ENCODE results near the gene TNRC6C. TPM values are rescaled to one million over a fixed set of nuclear protein-coding genes. Genes with fewer than 3 reads are reported as not detected.

The TNRC6C gene
- total RNA-seq, 1 experiment from 2014 or later: not detected

- Histone ChIP-seq H3K4me1 (ENCODE audit: low read length) (no peaks in the 10 kb centered on the region), H2AFZ (ENCODE audit: low read length) (no peak overlapping the region), H4K20me1 (ENCODE audit: insufficient read depth, low read depth, low read length) (no peaks in the 10 kb centered on the region), H3K27ac (ENCODE audit: low read length) (no peak overlapping the region), H3K9me3 (ENCODE audit: low read length) (no peaks in the 10 kb centered on the region), H3K4me3 (ENCODE audit: low read length) (no peak overlapping the region), H3K9me2 (replicated peaks; ENCODE audit: insufficient read depth, low read length) (no peaks in the 10 kb centered on the region), H3K9ac (ENCODE audit: low read length) (no peak overlapping the region), H3K79me2 (ENCODE audit: low read length) (no peaks in the 10 kb centered on the region), H3K4me2 (ENCODE audit: low read depth, low read length, poor library complexity, severe bottlenecking) (no peak overlapping the region), H3K27me3 (ENCODE audit: low read length) (no peaks in the 10 kb centered on the region; the same call in 1 of the 2 replicates), H3K36me3 (ENCODE audit: insufficient read depth, low read length) (no peaks in the 10 kb centered on the region)
- no peak for DNase-seq
These were observed 85.9 kb downstream of the TNRC6C start for GRCh38 chr17:78044280-78044835.

- H4K20me1 ChIP-seq (ENCODE audit: insufficient read depth, low read depth, low read length): no peaks in the 10 kb centered on the region
- H3K4me1 ChIP-seq (ENCODE audit: low read length): no peaks in the 10 kb centered on the region
- H3K79me2 ChIP-seq (ENCODE audit: low read length): no peaks in the 10 kb centered on the region
- H2AFZ ChIP-seq (ENCODE audit: low read length): no peak overlapping the region
- H3K9me2 ChIP-seq (replicated peaks; ENCODE audit: insufficient read depth, low read length): no peaks in the 10 kb centered on the region
- H3K36me3 ChIP-seq (ENCODE audit: insufficient read depth, low read length): no peaks in the 10 kb centered on the region
- no peak overlapping the region for H3K27ac ChIP-seq (ENCODE audit: low read length)
- no peak for DNase-seq
- H3K9ac ChIP-seq (ENCODE audit: low read length): no peak overlapping the region
- H3K27me3 ChIP-seq (ENCODE audit: low read length): peaks cover 5% of the 10 kb centered on the region; the same call in 1 of the 2 replicates
- no peak overlapping the region for H3K4me3 ChIP-seq (ENCODE audit: low read length)
- no peaks in the 10 kb centered on the region for H3K9me3 ChIP-seq (ENCODE audit: low read length)
- H3K4me2 ChIP-seq (ENCODE audit: low read depth, low read length, poor library complexity, severe bottlenecking): no peak overlapping the region
These were observed 86.8 kb downstream of the TNRC6C start for GRCh38 chr17:78045316-78045715.

- H3K4me3 ChIP-seq (ENCODE audit: low read length): no peak overlapping the region
- no peak overlapping the region for H3K9ac ChIP-seq (ENCODE audit: low read length)
- H2AFZ ChIP-seq (ENCODE audit: low read length): no peak overlapping the region
- H3K36me3 ChIP-seq (ENCODE audit: insufficient read depth, low read length): no peaks in the 10 kb centered on the region
- peaks cover 5% of the 10 kb centered on the region; the same call in 1 of the 2 replicates for H3K27me3 ChIP-seq (ENCODE audit: low read length)
- no peaks in the 10 kb centered on the region for H3K9me2 ChIP-seq (replicated peaks; ENCODE audit: insufficient read depth, low read length)
- H3K27ac ChIP-seq (ENCODE audit: low read length): no peak overlapping the region
- H3K79me2 ChIP-seq (ENCODE audit: low read length): no peaks in the 10 kb centered on the region
- no peaks in the 10 kb centered on the region for H3K4me1 ChIP-seq (ENCODE audit: low read length)
- H4K20me1 ChIP-seq (ENCODE audit: insufficient read depth, low read depth, low read length): no peaks in the 10 kb centered on the region
- H3K4me2 ChIP-seq (ENCODE audit: low read depth, low read length, poor library complexity, severe bottlenecking): no peak overlapping the region
- no peak for DNase-seq
- H3K9me3 ChIP-seq (ENCODE audit: low read length): no peaks in the 10 kb centered on the region
These were observed 88.4 kb downstream of the TNRC6C start for GRCh38 chr17:78046923-78047322.

GRCh38 chr17:78048346-78049292, 90.1 kb downstream of the TNRC6C start:
- H3K4me3 ChIP-seq (ENCODE audit: low read length): no peak overlapping the region
- H3K9me3 ChIP-seq (ENCODE audit: low read length): no peaks in the 10 kb centered on the region
- H3K79me2 ChIP-seq (ENCODE audit: low read length): no peaks in the 10 kb centered on the region
- peaks cover 5% of the 10 kb centered on the region; the same call in 1 of the 2 replicates for H3K27me3 ChIP-seq (ENCODE audit: low read length)
- no peak for DNase-seq
- H3K36me3 ChIP-seq (ENCODE audit: insufficient read depth, low read length): no peaks in the 10 kb centered on the region
- no peaks in the 10 kb centered on the region for H3K9me2 ChIP-seq (replicated peaks; ENCODE audit: insufficient read depth, low read length)
- H3K4me2 ChIP-seq (ENCODE audit: low read depth, low read length, poor library complexity, severe bottlenecking): no peak overlapping the region
- no peak overlapping the region for H2AFZ ChIP-seq (ENCODE audit: low read length)
- H3K9ac ChIP-seq (ENCODE audit: low read length): no peak overlapping the region
- H3K4me1 ChIP-seq (ENCODE audit: low read length): no peaks in the 10 kb centered on the region
- H3K27ac ChIP-seq (ENCODE audit: low read length): no peak overlapping the region
- no peaks in the 10 kb centered on the region for H4K20me1 ChIP-seq (ENCODE audit: insufficient read depth, low read depth, low read length)

- no peak for DNase-seq
- Histone ChIP-seq H3K9ac (ENCODE audit: low read length) (no peak overlapping the region), H2AFZ (ENCODE audit: low read length) (no peak overlapping the region), H3K27ac (ENCODE audit: low read length) (no peak overlapping the region), H3K4me3 (ENCODE audit: low read length) (no peak overlapping the region), H3K9me2 (replicated peaks; ENCODE audit: insufficient read depth, low read length) (no peaks in the 10 kb centered on the region), H3K9me3 (ENCODE audit: low read length) (no peaks in the 10 kb centered on the region), H3K36me3 (ENCODE audit: insufficient read depth, low read length) (no peaks in the 10 kb centered on the region), H3K4me1 (ENCODE audit: low read length) (no peaks in the 10 kb centered on the region), H3K79me2 (ENCODE audit: low read length) (no peaks in the 10 kb centered on the region), H4K20me1 (ENCODE audit: insufficient read depth, low read depth, low read length) (no peaks in the 10 kb centered on the region), H3K27me3 (ENCODE audit: low read length) (peaks cover 5% of the 10 kb centered on the region; the same call in 1 of the 2 replicates), H3K4me2 (ENCODE audit: low read depth, low read length, poor library complexity, severe bottlenecking) (no peak overlapping the region)
These were observed 91.1 kb downstream of the TNRC6C start for GRCh38 chr17:78049609-78050008.

- H3K27me3 ChIP-seq (ENCODE audit: low read length): peaks cover 5% of the 10 kb centered on the region; the same call in 1 of the 2 replicates
- H3K79me2 ChIP-seq (ENCODE audit: low read length): no peaks in the 10 kb centered on the region
- no peaks in the 10 kb centered on the region for H3K9me2 ChIP-seq (replicated peaks; ENCODE audit: insufficient read depth, low read length)
- H3K4me1 ChIP-seq (ENCODE audit: low read length): no peaks in the 10 kb centered on the region
- no peak overlapping the region for H3K4me2 ChIP-seq (ENCODE audit: low read depth, low read length, poor library complexity, severe bottlenecking)
- H2AFZ ChIP-seq (ENCODE audit: low read length): no peak overlapping the region
- no peak overlapping the region for H3K4me3 ChIP-seq (ENCODE audit: low read length)
- H3K36me3 ChIP-seq (ENCODE audit: insufficient read depth, low read length): no peaks in the 10 kb centered on the region
- no peak overlapping the region for H3K9ac ChIP-seq (ENCODE audit: low read length)
- DNase-seq: no peak
- no peaks in the 10 kb centered on the region for H3K9me3 ChIP-seq (ENCODE audit: low read length)
- no peak overlapping the region for H3K27ac ChIP-seq (ENCODE audit: low read length)
- H4K20me1 ChIP-seq (ENCODE audit: insufficient read depth, low read depth, low read length): no peaks in the 10 kb centered on the region
These were observed 92.9 kb downstream of the TNRC6C start for GRCh38 chr17:78051186-78051972.

- no peaks in the 10 kb centered on the region for H3K79me2 ChIP-seq (ENCODE audit: low read length)
- H3K27me3 ChIP-seq (ENCODE audit: low read length): peaks cover 5% of the 10 kb centered on the region; the same call in 1 of the 2 replicates
- H3K9me2 ChIP-seq (replicated peaks; ENCODE audit: insufficient read depth, low read length): no peaks in the 10 kb centered on the region
- no peaks in the 10 kb centered on the region for H3K9me3 ChIP-seq (ENCODE audit: low read length)
- H3K4me2 ChIP-seq (ENCODE audit: low read depth, low read length, poor library complexity, severe bottlenecking): no peak overlapping the region
- H3K4me3 ChIP-seq (ENCODE audit: low read length): no peak overlapping the region
- H3K9ac ChIP-seq (ENCODE audit: low read length): no peak overlapping the region
- no peaks in the 10 kb centered on the region for H4K20me1 ChIP-seq (ENCODE audit: insufficient read depth, low read depth, low read length)
- no peak overlapping the region for H3K27ac ChIP-seq (ENCODE audit: low read length)
- H3K4me1 ChIP-seq (ENCODE audit: low read length): no peaks in the 10 kb centered on the region
- H3K36me3 ChIP-seq (ENCODE audit: insufficient read depth, low read length): no peaks in the 10 kb centered on the region
- no peak overlapping the region for H2AFZ ChIP-seq (ENCODE audit: low read length)
- DNase-seq: no peak
These were observed 95.4 kb downstream of the TNRC6C start for GRCh38 chr17:78053777-78054468.
